SW480 (cell line): ENCODE measurements around the gene SCNN1A.

ENCODE experiments used
- DNase-seq: peaks from one replicate; pipeline ENCODE4 v3.0.0-alpha.2; 2016; ENCODE audit warnings: low spot score

SCNN1A gene

DNA sequence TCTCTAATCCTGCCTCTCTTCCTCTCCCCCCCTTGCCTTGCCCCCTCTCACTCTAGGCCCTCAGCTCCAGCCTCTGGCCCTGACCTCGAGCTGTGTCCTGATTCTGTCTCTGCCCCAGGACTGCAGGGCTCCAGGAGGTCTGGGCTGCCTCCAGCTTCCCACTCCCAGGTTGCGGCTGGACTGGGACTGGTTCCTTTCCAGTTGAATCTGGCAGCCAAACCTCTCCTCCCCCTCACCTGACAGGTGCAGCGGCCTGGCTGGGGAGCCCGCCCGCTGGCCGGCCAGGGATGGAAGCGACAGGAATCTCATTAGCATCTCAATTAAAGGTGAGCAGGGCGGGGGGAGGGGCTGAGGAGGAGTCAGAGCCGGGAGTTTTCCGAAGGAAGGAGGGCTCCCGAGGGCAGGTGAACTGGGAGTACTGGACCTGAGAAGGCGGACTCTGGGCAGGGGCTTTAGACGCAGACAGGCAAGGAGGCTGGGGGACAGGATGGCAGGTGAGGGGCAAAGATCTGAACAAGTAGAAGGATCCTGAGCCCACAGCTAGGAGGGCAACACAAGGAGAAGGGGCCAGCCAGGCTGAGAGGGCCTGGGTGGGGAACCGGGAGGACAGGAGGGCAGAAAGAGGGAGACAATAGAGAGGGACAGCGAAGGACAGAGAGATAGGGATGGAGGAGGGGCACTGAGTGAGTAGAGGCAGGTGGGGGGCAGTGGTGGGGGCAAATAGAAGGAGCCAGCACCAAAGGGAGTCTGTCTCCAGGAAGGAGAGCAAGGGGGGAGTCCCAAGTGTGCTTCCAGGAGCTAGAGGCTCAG, at the start of gene SCNN1A:
SCNN1A (minus strand) TSS at position 295 of the 810 bp plus-strand sequence. CDS start 780 bp downstream, outside the sequence.
- DNase-seq = peak; percentile 84

DNA sequence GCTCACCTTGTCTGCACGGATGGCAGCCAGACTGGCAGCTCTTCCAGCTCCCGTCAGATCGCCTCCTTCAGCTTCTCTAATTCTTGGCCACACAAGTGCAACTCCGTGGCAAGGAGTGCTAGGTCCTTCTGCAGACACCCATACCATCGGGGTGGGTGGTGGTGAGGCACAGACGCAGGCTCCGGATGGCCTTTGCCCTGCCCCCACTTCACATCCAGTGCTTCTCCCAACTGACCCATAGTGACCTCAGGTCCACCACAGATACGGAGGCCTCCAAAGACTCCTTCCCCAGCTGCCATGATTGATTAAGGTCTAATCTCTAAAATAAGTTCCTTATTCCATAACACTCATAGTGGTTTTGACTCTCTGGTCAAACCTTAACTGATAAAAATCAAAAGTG, 49.5 kb upstream of the SCNN1A start:
- DNase-seq = no peak

DNA sequence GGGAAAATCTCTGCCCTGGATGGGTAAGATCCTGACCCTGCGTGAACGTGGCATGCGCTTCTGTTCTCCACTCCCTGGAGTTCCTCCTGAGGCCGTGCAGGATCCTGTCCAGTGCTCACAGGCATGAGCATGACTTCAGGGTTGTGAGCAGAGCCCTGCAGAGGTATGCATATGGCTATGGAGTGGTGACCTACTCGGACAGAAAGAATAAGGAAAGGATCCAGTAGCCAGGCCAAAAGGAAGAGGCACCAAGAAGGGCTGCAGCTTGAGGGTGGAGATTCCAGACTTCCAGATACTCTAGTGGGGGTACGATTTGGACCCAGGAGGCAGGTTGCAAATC, 48.6 kb upstream of the SCNN1A start:
- DNase-seq = no peak

GRCh38 chr12:6423267-6424007, 48.1 kb upstream of the SCNN1A start:
- peak; percentile 92 for DNase-seq

DNA sequence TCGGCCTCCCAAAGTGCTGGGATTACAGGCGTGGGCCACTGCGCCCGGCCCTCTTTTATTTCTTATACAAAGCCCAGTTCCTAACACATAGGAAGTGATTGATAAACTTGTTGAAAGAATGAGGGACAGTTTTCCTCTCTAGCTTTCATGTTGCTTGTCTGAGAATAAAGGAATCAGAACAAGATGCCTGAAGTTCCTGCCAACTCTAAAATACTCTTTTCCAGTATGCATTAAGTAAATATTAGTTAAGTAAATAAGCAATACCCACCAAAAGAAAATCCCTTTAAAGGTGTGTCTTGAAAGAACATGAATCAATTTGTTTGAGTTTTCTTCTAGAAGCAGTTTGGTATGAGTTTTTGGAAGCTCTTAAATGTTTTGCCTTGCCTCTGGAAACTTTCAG, 45.0 kb upstream of the SCNN1A start:
- DNase-seq = no peak

DNA sequence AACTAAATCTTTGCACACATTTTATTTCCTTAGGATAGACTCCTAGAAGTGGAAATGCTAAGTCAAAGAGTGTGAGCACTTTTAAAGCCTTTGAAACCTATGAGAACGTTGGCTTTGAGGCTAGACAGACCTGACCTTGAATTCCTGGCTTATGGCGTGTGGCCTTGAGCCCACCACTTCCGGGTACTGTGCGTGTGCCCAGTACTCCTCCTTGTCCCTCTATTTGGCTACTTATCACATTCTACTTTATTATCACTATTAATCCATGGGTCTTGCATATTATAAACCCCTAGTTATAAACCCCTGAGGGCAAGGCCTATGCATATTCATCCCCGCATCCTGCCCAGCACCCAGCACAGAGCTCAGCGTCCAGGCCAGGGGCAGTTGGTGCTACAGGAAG, 43.4 kb upstream of the SCNN1A start:
- no peak for DNase-seq

GRCh38 chr12:6416596-6416995, 41.2 kb upstream of the SCNN1A start:
- no peak for DNase-seq

DNA sequence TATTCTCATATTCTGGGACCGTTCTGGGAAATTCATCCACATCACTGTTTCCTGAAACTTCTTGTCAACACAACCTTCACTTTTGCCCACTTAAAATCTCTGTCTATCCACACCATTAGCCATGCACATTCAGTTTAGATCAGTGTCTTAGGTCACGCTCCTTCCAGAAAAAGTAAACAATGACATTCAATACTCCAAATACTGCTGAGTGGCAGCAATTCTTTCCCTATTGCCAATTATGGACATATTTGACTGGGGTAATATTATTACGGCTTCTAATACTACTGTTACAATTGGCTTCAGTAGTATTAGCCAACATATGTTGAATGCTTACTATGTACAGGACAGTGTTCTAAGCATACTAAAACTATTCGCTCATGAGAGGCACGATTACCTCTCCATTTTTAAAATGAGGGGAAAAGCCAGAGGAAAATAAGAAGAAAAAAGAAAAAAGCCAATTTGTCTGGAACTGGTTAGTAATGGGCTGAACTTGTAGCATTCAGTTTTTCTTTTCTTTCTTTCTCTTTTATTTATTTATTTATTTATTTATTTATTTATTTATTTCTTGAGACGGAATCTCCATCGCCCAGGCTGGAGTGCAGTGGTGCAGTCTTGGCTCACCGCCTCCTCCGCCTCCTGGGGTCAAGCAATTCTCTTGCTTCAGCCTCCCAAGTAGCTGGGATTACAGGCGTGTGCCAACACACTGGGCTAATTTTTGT, 32.0 kb upstream of the SCNN1A start:
- no peak for DNase-seq

DNA sequence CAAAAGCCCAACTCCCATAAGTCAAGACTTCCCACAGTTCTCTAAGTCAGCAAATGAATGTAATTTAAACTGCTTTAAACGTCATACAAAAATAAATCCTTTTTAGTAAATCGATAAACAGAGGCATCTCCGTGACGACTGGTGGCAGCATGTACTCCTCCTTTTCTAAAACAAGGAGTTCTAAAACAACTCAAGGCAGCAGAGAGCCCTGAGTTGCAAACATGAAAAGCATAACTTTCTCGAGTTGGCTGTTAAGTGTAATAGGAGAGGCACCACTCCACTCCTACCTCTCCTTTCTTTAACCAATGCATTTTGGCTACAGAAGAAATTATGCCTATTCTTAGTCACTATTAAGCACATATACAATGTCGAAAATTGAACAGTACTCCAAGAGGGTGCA, 30.6 kb upstream of the SCNN1A start:
- DNase-seq = no peak

GRCh38 chr12:6404390-6404789, 29.0 kb upstream of the SCNN1A start:
- no peak for DNase-seq

DNA sequence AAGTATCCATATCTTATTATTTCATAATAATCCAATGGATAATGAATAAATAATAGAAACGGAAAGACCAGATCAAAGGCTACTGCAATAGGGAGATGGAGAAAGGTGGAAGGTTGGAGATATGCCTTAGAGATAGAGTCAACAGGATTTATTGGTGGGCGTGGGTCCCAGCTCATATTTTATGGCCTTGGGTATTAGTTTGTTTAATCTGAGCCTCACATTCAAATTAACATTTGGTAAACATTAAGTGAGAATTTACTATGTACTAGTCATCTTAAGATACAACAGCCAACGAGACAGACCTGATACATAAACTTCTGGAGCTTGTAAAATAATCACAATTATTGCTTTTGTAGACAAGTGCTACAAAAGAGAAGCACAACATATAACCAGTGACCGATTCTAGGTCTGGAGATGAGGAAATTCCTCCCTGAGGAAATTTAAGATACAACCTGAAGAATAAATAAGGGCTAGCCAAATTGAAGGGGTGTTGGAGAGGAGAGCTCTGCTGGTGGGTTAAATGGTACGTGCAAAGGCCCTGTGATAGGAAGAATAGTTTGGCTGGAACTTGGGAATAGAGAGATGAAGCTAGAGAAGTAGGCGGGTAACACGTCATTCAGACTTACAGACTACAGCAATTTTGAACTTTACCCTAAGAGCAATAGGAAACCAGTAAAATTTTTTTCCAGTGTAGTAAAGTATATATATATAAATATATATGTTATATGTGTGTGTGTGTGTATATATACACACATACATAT, 24.7 kb upstream of the SCNN1A start:
- DNase-seq = no peak

GRCh38 chr12:6396031-6396430, 20.7 kb upstream of the SCNN1A start:
- DNase-seq = no peak

DNA sequence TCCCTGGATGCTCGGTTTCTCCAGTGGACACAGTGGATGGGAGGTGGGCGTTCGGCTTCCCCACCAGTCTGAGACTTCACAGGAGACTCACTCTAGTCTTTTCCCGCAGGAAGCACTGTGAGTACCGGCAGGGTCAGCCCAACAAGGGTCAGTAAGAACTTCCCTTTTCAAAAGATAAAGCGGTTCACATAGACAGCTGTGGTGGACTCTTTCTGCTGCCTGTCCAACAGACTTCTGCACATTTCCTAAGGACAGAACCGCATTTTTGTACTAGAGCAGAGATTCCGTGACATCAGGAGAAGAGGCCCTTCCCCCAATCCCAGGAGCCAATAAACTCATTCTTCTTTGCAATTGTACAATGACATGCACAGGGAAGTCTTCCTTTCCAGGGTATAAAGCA, 19.0 kb upstream of the SCNN1A start:
- DNase-seq = no peak

GRCh38 chr12:6393109-6393508, 17.7 kb upstream of the SCNN1A start:
- DNase-seq = no peak

GRCh38 chr12:6392504-6392903, 17.1 kb upstream of the SCNN1A start:
- DNase-seq = no peak

- DNase-seq = no peak
These were observed 15.7 kb upstream of the SCNN1A start for GRCh38 chr12:6391013-6391412.

DNA sequence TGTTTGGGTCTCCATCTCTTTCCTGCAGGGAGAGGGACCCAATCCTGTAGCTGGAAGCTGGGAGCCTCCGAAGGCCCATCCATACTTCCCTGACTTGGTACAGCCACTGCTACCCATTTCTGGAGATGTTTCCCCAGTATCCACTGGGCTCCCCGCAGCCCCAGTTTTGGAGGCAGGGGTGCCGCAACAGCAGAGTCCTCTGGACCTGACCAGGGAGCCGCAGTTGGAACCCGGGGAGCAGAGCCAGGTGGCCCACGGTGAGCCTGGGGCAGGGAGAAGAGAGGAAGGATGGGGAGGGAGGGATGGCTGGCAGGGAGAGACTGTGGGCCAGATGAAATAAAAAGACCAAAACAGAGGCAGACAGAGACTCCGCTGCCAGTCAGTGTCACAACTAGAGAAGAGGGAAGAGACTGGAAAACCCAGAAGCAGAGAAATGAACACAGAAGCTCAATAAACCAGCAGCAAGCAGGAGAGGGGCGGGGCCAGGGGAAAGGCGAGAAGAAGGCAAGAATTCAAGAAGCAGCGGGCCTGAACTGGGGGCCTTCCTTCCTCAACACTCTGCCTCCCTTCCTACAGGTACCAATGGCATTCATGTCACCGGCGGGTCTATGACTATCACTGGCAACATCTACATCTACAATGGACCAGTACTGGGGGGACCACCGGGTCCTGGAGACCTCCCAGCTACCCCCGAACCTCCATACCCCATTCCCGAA, 14.9 kb upstream of the SCNN1A start:
- no peak for DNase-seq

DNA sequence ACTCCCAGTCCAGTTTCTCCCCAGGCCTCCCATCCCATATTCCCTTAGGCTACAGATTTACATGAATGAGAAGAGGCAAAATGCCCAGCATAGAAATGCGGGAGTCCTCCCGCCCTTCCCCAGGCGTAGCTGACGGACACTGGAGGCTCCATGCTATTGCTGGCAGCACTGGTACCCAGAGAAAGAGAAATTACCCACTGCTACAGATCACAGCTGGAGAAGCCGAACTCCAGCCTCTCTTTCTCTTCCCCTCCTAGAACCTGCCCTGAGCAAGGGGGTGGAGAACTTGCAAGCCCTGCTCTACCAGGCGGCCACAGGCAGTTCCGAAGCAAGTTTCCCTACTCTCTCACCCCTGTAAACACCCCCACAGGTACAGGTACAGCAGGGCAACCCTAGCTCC, 12.2 kb upstream of the SCNN1A start:
- DNase-seq = no peak

DNA sequence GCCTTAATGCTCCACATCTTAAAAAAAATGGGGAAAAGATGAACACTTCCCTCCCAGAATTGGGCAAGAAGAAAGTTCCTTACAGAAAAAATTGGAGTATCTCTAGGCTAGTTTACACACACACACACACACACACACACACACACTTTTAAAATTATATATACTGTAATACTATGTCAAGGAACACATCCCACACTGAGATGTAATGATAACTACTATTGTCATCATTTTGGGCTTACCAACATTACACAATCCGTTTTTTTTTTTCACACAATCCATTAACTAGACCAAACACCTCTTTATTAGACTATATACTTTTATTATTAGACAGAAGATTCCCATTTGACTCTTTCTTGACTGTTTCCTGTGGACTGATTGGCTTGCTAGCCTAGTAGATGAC, 11.1 kb upstream of the SCNN1A start:
- no peak for DNase-seq

GRCh38 chr12:6386038-6386437, 10.7 kb upstream of the SCNN1A start:
- no peak for DNase-seq
